NB4 (cell line): ENCODE measurements around the gene LEMD1.

ENCODE experiments used
- CTCF ChIP-seq: IDR thresholded peaks from one replicate; pipeline ENCODE4 v1.5.1; 2012; ENCODE audit warnings: low read depth, low read length
- POLR2A ChIP-seq: IDR thresholded peaks from 2 replicates; pipeline ENCODE4 v1.6.1; 2011; ENCODE audit warnings: mild to moderate bottlenecking; ENCODE audit not compliant: insufficient read length; ENCODE audit errors: extremely low read depth

GRCh38 chr1:205355075-205355453 lies 66.8 kb downstream of the LEMD1 start:
- TF ChIP-seq CTCF (no peak), POLR2A (no peak)
